LNCaP clone FGC (cell line): ENCODE results near the gene SLC9C2.

ENCODE experiments used
- DNase-seq: peaks from one replicate; pipeline ENCODE4 v3.0.0-alpha.2; 2011; ENCODE audit warnings: low read depth
- H3K4me3 ChIP-seq: 2 replicates; pipeline ENCODE4 v1.5.1; 2011; ENCODE audit warnings: mild to moderate bottlenecking, low read depth, low read length, control low read depth
- CTCF ChIP-seq: IDR thresholded peaks from 2 replicates; pipeline ENCODE4 v1.5.1; 2012; ENCODE audit warnings: mild to moderate bottlenecking; ENCODE audit not compliant: control insufficient read depth, insufficient read depth; ENCODE audit errors: extremely low read depth

SLC9C2 gene

GRCh38 chr1:173485401-173485800, 117.5 kb downstream of the SLC9C2 start:
- H3K4me3 ChIP-seq: no peak overlapping the region
- TF ChIP-seq CTCF: no peak
- no peak for DNase-seq

GRCh38 chr1:173484276-173484675, 118.6 kb downstream of the SLC9C2 start:
- no peak for TF ChIP-seq CTCF

GRCh38 chr1:173482683-173483082, 120.2 kb downstream of the SLC9C2 start:
- no peak for TF ChIP-seq CTCF
- no peak for DNase-seq
- H3K4me3 ChIP-seq: no peak overlapping the region

More at GRCh38 chr1:173484276-173484675, 118.6 kb downstream of the SLC9C2 start:
- H3K4me3 ChIP-seq: no peak overlapping the region
- no peak for DNase-seq

- DNase-seq: no peak
- no peak overlapping the region for H3K4me3 ChIP-seq
- TF ChIP-seq CTCF: no peak
These were observed 121.6 kb downstream of the SLC9C2 start for GRCh38 chr1:173481195-173481772.

GRCh38 chr1:173479649-173480048, 123.2 kb downstream of the SLC9C2 start:
- DNase-seq: no peak
- no peak for TF ChIP-seq CTCF
- H3K4me3 ChIP-seq: peak overlapping the region; percentile 86

GRCh38 chr1:173478094-173478674, 124.7 kb downstream of the SLC9C2 start:
- no peak for TF ChIP-seq CTCF
- DNase-seq: peak; percentile 71
- peak overlapping the region; percentile 86 for H3K4me3 ChIP-seq

GRCh38 chr1:173477286-173478093, 125.4 kb downstream of the SLC9C2 start, which contains the start of gene PRDX6:
Gene PRDX6, plus strand, starts transcription at chr1:173477335. Its CDS starts 63 bp downstream, at chr1:173477398.
- no peak for DNase-seq
- H3K4me3 ChIP-seq: peak within 1 kb of the TSS; percentile 86
- no peak for TF ChIP-seq CTCF
